ENCODE measurements around the gene XKR7.
A peak's percentile ranks its signal among the peaks of the same experiment; 100 is the strongest.
"Not testable (repeated sequence)": the region's sequence is repeated elsewhere in the genome, so short reads cannot be mapped to it uniquely, and the experiment has no call there.

Gene XKR7

GRCh38 chr20:32019563-32020463 is 51.9 kb downstream of the XKR7 start:
- H4K20me1 ChIP-seq = no peaks in the 10 kb centered on the region
- H3K4me3 ChIP-seq = peak overlapping the region; percentile 69
- peak overlapping the region; percentile 89 for H3K4me2 ChIP-seq
- H3K27me3 ChIP-seq = peaks cover 42% of the 10 kb centered on the region
- TF ChIP-seq Cebpa-rat (IDR thresholded peaks at IDR 0.05) = no peak
- no peaks in the 10 kb centered on the region for H3K36me3 ChIP-seq
- H3K9ac ChIP-seq = no peak overlapping the region
- no peaks in the 10 kb centered on the region for H3K9me3 ChIP-seq
- peaks cover 17% of the 10 kb centered on the region for H3K4me1 ChIP-seq
- no peak overlapping the region for H3K27ac ChIP-seq

DNA sequence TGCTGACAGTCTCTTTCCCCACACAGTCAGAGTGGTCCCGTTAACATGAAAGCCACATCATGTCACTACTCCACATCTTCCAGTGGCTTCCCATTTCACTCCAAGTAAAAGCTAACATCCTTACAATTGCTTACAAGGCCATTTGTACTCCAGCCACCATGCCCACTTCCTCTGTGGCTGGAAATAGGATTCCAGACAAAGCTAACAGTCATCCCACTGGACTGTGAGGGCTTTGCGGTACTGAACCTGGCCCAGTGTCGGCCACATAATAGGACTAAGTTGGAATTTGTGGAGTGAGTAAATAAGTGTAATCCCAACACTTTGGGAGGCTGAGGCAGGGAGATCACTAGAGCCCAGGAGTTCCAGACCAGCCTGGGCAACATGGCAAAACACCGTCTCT is 53.1 kb downstream of the XKR7 start:
- Histone ChIP-seq H3K9me3 (no peaks in the 10 kb centered on the region), H4K20me1 (no peaks in the 10 kb centered on the region), H3K27me3 (peaks cover 42% of the 10 kb centered on the region), H3K4me3 (no peak overlapping the region), H3K9ac (no peak overlapping the region), H3K4me1 (peaks cover 18% of the 10 kb centered on the region), H3K27ac (no peak overlapping the region), H3K36me3 (no peaks in the 10 kb centered on the region), H3K4me2 (no peak overlapping the region)
- TF ChIP-seq Cebpa-rat (IDR thresholded peaks at IDR 0.05) = no peak

DNA sequence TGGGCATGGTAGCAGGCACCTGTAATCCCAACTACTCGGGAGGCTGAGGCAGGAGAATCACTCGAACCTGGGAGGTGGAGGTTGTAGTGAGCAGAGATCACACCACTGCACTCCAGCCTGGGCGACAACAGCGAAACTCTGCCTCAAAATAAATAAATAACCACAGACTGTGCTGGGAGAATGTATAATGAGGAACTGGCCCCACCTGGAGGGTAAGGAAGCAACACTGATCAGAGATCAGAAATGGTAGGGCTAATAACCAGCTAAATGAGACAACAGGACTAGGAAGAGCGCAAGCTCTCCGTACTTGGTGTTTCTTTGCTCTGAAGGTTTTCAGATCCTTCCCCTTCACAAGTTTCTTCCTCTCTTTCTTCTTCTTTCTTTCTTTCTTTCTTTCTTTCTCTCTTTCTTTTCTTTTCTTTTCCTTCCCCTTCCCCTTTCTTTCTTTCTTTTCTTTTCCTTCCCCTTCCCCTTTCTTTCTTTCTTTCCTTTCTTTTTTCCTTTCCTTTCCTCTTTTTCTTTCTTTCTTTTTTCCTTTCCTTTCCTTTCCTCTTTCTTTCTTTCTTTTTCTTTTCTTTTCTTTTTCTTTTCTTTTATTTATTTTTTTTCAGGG is 56.8 kb downstream of the XKR7 start:
- Histone ChIP-seq H3K4me3 (no peak overlapping the region), H3K4me1 (peaks cover 13% of the 10 kb centered on the region), H4K20me1 (no peaks in the 10 kb centered on the region), H3K9me3 (no peaks in the 10 kb centered on the region), H3K4me2 (no peak overlapping the region), H3K27me3 (peaks cover 24% of the 10 kb centered on the region), H3K27ac (no peak overlapping the region), H3K36me3 (no peaks in the 10 kb centered on the region), H3K9ac (no peak overlapping the region)
- TF ChIP-seq Cebpa-rat (IDR thresholded peaks at IDR 0.05) = no peak

DNA sequence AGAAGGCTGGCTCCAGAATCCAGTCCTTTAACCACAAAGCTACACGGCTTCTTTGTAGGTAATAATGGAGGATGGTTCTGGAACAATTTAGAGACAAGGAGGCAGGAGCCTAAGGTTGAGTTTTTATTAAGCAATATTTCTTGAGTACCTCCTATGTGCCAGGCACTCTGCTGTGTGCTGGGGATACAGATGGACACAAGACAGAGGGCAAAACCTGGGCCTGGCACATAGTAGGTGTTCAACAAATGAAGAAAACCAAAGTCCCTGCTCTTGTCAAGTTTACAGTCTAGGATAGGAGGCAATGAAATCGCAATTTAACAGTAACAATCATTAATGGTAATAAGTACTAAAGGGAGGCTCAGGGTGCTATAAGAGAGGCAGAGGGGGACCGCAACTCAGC is 59.7 kb downstream of the XKR7 start:
- Histone ChIP-seq H3K27ac (no peak overlapping the region), H3K27me3 (peaks cover under 1% of the 10 kb centered on the region; the same call in 1 of the 2 replicates), H3K9me3 (no peaks in the 10 kb centered on the region), H3K36me3 (no peaks in the 10 kb centered on the region), H3K4me3 (no peak overlapping the region), H3K4me1 (peaks cover 18% of the 10 kb centered on the region; the same call in 1 of the 2 replicates), H3K4me2 (no peak overlapping the region), H4K20me1 (no peaks in the 10 kb centered on the region), H3K9ac (no peak overlapping the region)
- TF ChIP-seq Cebpa-rat (IDR thresholded peaks at IDR 0.05) = no peak

DNA sequence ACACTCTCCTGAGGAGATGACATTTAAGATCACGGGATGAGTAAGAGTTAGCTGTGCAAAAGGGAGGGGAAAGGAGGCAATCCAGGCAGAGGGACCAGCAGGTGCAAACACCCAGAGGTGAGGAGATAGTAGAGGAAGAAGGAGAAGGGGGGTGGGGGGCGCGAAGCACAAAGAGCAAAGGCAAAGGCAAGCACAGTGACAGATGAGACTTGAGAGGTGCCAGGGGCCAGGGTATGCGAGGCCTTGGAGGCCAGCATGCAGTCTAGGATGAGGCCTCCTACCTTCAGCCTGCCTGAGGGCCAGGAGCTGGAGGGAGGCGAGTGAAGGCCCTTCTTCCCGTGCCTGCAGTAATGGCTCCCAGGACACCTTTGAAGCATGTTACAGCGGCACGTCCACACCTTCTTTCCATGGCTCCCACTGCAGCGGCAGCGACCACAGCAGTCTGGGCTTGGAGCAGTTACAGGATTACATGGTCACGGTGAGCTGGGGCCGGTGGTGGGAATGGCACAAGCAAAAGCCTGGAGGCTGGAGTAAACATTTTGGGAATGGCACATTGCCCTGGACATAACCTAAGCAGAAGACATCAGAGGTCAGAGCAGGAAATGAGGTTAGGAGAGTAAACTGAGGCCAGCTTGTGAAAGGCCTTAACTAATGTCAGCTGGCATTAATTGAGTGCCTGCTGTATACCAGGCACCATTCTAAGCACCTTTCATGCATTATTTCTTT is 60.9 kb downstream of the XKR7 start:
- no peak overlapping the region for H3K27ac ChIP-seq
- no peaks in the 10 kb centered on the region for H4K20me1 ChIP-seq
- no peak for TF ChIP-seq Cebpa-rat (IDR thresholded peaks at IDR 0.05)
- H3K4me2 ChIP-seq = no peak overlapping the region
- H3K36me3 ChIP-seq = no peaks in the 10 kb centered on the region
- H3K27me3 ChIP-seq = no peaks in the 10 kb centered on the region
- H3K4me3 ChIP-seq = no peak overlapping the region
- peaks cover 26% of the 10 kb centered on the region for H3K4me1 ChIP-seq
- H3K9me3 ChIP-seq = no peaks in the 10 kb centered on the region
- no peak overlapping the region for H3K9ac ChIP-seq

DNA sequence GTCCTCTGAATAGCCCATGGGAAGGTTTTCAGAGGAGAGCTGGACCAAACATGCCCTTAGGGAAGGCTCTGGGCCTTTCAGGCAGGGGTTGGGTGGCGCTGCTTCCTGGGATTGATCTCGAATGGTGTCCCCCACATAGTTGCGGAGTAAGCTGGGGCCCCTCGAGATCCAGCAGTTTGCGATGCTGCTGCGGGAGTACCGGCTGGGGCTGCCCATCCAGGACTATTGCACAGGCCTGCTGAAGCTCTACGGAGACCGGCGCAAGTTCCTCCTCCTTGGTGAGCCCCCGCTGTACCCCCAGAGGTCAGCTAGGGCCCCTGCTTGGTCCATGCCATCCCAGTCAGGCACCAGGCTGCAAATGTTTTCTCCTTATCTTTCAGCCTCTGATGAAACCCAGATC is 61.6 kb downstream of the XKR7 start:
- Histone ChIP-seq H3K4me2 (no peak overlapping the region), H4K20me1 (no peaks in the 10 kb centered on the region), H3K9me3 (no peaks in the 10 kb centered on the region), H3K36me3 (no peaks in the 10 kb centered on the region), H3K27ac (no peak overlapping the region), H3K4me3 (no peak overlapping the region), H3K4me1 (peaks cover 30% of the 10 kb centered on the region), H3K9ac (no peak overlapping the region), H3K27me3 (no peaks in the 10 kb centered on the region)
- TF ChIP-seq Cebpa-rat (IDR thresholded peaks at IDR 0.05) = no peak

- TF ChIP-seq Cebpa-rat (IDR thresholded peaks at IDR 0.05) = no peak
- Histone ChIP-seq H3K4me1 (peaks cover 43% of the 10 kb centered on the region), H4K20me1 (no peaks in the 10 kb centered on the region), H3K27me3 (no peaks in the 10 kb centered on the region), H3K9me3 (no peaks in the 10 kb centered on the region), H3K9ac (peak overlapping the region; percentile 57; the same call in 1 of the 2 replicates), H3K27ac (no peak overlapping the region), H3K36me3 (no peaks in the 10 kb centered on the region), H3K4me2 (peak overlapping the region; percentile 73), H3K4me3 (peak overlapping the region; percentile 54)
Observed at GRCh38 chr20:32031007-32031958, 63.3 kb downstream of the XKR7 start.

- TF ChIP-seq Cebpa-rat (IDR thresholded peaks at IDR 0.05) = no peak
- Histone ChIP-seq H3K9ac (no peak overlapping the region), H3K27ac (no peak overlapping the region)
Observed at GRCh38 chr20:32033316-32033715, 65.4 kb downstream of the XKR7 start.

DNA sequence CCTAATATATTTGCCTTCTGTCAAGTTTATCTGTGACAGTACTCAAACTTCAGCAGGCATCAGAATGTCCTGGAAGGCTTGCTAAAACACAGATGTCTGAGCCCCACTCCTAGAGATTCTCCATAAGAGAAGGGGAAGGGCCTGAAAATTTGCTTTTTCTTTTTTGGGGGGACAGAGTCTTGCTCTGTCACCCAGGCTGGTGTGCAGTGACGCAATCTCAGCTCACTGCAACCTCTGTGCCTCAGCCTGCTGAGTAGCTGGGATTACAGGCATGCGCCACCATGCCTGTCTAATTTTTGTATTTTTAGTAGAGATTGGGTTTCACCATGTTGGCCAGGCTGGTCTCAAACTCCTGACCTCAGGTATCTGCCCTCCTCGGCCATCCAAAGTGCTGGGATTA is 65.8 kb downstream of the XKR7 start:
- peak overlapping the region; percentile 4; the same call in 1 of the 2 replicates for H3K4me2 ChIP-seq
- H4K20me1 ChIP-seq = not testable (repeated sequence)

More at GRCh38 chr20:32033316-32033715, 65.4 kb downstream of the XKR7 start:
- no peaks in the 10 kb centered on the region for H4K20me1 ChIP-seq
- H3K27me3 ChIP-seq = no peaks in the 10 kb centered on the region
- no peak overlapping the region for H3K4me3 ChIP-seq
- 0 out of 2 replicates have a peak overlapping the region, but pooled peaks have one; percentile 4 for H3K4me2 ChIP-seq
- no peaks in the 10 kb centered on the region for H3K36me3 ChIP-seq
- no peaks in the 10 kb centered on the region for H3K9me3 ChIP-seq
- peaks cover 55% of the 10 kb centered on the region for H3K4me1 ChIP-seq

More for the DNA sequence above, 65.8 kb downstream of the XKR7 start:
- not testable (repeated sequence) for H3K9ac ChIP-seq, H3K27ac ChIP-seq, H3K4me3 ChIP-seq, H3K36me3 ChIP-seq, H3K27me3 ChIP-seq, H3K9me3 ChIP-seq
- H3K4me1 ChIP-seq = peaks cover 56% of the 10 kb centered on the region
- TF ChIP-seq Cebpa-rat (IDR thresholded peaks at IDR 0.05) = peak; percentile 37; the same call in 1 of the 2 replicates
